Ovary (tissue), 3 donors: Measurements from ENCODE around the gene ZC4H2.

ENCODE experiments used
- EP300 ChIP-seq: sonication (generic); formaldehyde crosslinking; IDR thresholded peaks from one replicate; pipeline ENCODE4 v1.6.1; 2017; ENCODE audit warnings: antibody characterized with exemption
- TF ChIP-seq, protein P1 (sequence below), 3 donors: fragments of 450-650 bp in 2 of 3; fragments of 200-600 bp in 1 of 3; IDR thresholded peaks; one replicate each; pipeline versions ENCODE4 v1.5.1 to v1.8.0; 2016 to 2022; ENCODE audit warnings: antibody characterized with exemption in 3 of 3, mild to moderate bottlenecking in 1 of 3
- donor health status: DM: no; HTN: no; CAD: no.

DNA sequence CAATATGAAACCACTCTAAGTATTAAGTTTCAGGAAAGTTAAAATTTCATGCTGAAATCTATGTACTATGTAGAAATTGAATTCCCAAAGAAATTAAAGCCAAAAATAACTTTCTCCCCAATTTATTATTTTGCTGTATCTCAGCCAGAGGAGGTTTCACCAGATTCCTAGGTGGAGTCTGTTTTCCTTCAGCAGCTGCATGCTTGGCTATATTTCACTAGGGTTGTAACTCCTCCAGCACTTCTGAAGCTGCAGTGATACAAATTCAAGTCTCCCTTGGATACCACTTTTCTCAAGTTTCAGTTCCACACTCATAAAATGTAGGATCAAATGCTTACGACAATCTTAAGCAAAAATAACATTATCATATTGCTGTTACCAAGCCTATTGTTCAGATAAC is 41.2 kb upstream of the ZC4H2 start:
- TF ChIP-seq, protein P1, sequence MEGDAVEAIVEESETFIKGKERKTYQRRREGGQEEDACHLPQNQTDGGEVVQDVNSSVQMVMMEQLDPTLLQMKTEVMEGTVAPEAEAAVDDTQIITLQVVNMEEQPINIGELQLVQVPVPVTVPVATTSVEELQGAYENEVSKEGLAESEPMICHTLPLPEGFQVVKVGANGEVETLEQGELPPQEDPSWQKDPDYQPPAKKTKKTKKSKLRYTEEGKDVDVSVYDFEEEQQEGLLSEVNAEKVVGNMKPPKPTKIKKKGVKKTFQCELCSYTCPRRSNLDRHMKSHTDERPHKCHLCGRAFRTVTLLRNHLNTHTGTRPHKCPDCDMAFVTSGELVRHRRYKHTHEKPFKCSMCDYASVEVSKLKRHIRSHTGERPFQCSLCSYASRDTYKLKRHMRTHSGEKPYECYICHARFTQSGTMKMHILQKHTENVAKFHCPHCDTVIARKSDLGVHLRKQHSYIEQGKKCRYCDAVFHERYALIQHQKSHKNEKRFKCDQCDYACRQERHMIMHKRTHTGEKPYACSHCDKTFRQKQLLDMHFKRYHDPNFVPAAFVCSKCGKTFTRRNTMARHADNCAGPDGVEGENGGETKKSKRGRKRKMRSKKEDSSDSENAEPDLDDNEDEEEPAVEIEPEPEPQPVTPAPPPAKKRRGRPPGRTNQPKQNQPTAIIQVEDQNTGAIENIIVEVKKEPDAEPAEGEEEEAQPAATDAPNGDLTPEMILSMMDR (IDR thresholded peaks at IDR 0.05) = no peak
- TF ChIP-seq EP300 = no peak
